NCI-H2029 (cell line): Measurements from ENCODE around the gene RALGPS1.

ENCODE experiments used
- DNase-seq: peaks from one replicate; lab custom pipeline; 2025; lab: John Stamatoyannopoulos, UW

Gene RALGPS1

DNA sequence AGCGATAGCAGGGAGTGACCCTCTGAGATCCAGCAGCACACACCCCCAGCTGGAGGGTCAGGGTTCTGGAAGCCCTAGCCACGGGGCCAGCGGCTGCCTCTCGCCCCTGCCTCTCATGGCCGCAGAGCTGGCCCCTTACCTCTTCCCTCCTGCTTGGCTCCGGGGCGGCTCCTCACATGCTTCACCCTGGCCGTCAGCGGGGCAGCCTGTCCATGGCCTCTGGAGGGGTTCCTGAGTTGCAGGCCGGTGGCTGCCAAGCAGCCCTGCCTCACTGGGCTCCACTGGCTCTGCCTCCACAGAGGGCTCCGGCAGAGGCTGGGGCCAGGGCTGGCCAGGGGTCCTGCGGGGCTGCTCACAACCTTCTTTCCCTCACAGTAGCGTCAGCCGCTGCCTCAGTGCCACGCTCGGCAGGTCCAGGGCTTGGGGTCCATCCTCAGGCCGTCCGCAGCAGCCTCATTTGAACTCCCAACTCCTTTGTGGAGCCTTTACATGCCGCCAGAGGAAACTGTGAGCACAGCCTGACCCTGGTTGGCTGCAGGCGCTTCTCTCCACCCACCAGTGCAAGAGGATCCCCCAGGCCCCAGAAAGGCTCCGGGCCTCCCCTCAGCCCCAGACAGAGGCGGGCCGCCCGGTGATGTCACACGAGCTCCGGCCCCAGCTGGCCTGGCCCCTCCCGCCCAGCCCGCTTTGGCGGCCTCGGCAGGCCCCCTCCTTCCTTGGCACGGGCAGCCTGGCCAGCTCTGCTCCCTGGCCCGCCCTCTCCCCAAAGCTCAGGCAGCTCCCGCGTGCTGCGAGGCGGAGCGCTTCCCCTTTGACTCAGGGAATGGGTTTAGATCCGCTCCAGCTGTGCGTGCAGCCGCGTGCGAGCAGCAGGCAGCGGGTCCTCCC lies 207.8 kb downstream of the RALGPS1 start, which contains the start of gene ANGPTL2:
TSS of gene ANGPTL2 (minus strand) at position 460 of the 888 bp plus-strand sequence. CDS start 13,904 bp downstream, outside the sequence.
- DNase-seq = peak; percentile 43

DNA sequence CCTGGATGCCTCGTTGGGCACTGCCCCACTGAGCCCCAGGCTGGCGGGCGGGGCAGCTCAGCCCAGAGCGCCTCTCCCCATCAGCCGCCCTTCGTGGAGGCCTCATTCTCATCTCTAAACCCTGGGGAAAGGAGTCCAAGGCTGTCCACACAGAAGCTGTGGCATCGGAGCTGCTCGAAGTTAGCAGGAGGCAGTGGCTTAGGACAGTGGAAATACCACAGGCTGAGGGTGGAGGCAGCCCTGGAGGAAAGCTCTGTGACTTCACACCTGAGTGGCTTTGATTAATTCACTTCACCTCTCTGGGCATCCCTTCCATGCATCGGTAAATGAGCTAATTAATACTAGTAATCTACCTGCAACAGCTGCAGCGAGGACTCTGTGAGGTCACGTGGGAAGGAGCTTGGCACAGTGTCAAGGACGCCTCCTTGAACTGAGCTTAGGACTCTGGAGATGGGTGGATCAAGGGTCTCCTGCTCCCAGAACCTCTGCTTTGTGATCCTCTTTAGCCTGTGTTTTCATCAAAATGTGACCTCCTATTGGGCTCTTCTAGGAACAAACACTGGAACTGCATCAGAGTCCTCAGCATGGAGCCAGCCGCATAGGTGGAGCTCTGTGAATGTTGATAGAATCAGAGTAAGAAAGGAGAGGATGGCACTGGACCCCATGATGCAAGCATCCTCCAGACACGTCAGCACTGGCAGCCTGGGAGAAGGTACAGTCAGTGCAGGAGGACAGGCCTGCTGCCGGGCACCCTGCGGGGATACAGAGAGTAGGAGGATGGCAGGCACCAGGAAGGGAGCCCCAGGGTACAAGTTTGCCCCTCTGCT lies 208.7 kb downstream of the RALGPS1 start:
- peak; percentile 62 for DNase-seq

DNA sequence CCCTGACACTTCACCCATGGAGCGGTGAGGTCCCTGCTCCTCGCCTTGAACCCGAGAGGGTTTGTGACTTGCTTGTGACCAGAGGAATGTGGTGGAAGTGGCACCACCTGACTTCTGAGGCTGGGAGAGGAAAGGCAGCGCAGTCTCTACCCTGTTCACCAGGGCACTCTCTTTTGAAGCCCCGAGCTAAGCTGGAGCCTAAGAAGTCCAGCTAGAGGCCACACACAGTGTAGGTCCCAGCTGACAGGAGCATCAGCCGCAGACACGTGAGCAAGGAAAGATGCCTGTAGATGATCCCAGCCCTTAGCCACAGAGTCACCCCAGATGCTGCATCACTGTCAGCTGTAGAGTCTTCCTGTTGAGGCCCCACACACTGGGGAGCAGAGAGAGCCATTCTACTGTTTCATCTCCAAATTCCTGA lies 209.5 kb downstream of the RALGPS1 start:
- DNase-seq = no peak

DNA sequence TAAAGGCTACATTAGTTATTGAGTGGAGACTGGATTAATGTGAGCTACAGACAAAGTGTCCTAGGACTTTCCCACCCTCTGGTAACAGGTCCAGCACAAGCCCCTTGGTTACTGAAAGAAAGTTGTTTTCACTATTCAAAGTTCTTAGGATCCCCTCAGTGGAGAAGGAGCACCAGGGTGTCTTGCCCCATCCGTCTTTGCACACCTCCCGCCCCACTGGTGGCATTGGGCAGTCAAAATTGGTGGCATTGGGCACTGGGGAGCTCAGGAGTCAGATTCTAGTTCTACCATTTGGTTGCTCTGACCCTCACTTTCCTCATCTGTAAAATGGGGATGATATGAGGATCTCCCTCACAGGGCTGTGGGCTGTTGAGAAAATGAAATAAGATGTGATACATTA lies 210.2 kb downstream of the RALGPS1 start:
- no peak for DNase-seq

DNA sequence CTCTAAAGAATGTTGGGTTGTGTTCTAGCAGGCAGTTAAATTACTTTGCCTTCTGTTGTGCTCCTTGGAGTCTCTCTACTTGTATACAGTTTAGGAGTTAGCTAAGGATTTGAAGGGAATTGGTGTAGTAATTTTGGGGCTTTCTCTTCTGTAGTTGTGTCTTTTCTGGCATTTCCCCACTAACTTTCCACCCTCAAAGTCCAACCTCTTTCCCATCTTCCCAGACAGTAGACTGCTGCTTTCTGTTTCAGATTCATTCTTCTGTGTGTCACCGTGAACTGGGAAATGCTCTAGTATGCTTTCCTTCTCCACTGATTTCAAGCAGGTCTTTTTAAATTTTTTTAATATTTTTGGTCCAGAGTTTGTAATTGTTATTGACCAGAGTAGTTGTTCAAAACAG lies 212.4 kb downstream of the RALGPS1 start:
- no peak for DNase-seq

DNA sequence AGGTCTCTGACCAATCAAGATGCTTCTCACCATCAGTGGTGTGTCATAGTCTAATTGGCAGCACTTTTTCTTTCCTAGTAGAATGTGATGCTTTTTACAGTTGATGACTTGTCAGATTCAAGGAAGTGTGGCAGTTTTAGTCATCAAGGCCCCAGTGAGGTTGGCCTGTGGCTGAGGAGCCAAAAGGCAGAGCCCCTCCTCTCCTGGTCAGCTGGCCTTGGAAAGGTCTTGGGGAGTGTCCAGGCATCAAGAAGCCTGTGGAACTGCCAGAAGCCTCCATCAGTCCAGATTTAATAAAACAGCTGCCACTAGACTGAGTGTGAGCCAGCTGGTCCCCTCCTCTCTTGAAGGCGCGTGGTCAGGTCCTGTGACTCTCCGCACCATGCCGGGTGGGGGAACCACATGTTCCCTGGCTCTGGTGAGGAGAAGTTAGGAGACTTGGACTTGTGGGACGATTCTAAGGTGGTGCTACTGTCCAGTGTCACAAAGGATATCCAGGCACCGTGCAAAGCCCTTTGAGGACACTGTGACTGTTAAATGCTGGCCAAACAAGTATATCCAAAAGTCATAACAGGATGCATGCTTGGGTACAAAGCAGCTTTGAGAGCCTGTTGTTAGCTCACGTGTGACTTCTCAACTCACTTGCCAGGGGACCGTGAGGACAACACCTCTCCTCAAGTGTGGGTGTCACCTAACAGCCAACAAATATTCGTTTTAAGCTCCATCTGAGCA lies 213.9 kb downstream of the RALGPS1 start:
- peak; percentile 68 for DNase-seq

DNA sequence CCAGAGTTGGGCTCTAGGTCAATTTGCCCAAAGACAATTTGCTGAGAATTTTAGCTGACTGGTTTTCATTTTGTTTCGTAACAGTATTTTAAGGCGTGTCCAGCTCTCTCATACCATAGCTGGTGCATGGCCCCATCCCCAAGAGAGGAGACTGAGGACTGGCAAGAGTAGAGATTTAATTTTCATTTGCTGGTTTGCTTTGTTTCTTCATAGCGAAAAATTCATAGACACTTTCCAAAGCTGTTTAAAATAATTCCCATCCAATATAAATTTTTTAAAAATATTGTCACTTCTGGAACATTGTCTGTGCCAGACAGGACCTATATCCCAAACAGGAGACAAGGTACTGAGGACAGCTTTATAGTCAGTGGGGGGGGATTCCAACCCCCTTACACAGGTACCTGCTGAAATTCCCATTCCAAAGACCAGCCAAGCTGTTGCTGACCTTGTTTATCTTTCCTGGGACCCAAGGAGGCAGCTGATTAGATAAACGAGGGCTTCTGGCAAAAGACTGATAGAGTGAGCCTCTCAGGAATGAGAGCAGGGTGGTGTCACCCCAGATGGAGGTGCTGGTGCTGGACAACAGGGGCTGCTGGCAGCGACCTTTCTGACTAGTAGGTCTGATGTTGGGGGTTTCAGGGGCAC lies 214.6 kb downstream of the RALGPS1 start:
- no peak for DNase-seq

DNA sequence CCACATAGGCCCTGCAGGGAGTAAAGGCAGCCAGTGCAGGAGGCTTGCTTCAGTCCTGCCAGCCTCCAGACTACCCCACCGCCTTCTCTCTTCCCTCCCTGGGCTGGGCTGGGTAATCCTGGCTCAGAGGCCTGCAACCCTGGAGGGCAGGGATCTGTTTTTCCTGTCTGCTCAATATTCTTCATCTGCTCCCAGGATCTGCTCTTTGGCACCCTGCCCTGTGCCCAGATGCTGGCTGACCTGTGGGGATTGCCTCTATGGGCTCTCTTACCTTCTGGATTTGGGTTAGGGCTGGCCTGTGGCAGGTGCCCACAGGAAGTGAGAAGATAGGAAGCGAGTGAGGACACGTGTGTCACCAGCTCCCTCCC lies 215.1 kb downstream of the RALGPS1 start:
- no peak for DNase-seq

DNA sequence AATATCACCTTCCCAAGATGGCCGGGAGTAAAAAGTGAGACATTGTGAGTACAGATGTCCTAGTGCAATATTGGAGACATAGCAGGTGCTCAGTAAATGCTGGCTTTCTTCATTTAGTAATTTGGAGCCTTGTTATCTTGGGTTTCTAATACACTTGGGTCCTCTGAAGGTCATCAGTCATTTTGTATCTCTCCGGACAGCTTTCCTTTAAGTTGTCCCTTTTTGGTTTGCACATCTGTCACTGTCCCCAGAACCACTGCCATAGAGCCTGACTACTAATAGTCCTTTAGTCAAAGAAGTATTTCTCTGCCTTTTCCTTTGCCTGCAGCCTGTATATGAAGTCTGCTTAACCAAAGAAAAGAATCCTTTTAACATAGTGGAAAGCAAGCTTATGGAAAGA lies 215.7 kb downstream of the RALGPS1 start:
- no peak for DNase-seq

DNA sequence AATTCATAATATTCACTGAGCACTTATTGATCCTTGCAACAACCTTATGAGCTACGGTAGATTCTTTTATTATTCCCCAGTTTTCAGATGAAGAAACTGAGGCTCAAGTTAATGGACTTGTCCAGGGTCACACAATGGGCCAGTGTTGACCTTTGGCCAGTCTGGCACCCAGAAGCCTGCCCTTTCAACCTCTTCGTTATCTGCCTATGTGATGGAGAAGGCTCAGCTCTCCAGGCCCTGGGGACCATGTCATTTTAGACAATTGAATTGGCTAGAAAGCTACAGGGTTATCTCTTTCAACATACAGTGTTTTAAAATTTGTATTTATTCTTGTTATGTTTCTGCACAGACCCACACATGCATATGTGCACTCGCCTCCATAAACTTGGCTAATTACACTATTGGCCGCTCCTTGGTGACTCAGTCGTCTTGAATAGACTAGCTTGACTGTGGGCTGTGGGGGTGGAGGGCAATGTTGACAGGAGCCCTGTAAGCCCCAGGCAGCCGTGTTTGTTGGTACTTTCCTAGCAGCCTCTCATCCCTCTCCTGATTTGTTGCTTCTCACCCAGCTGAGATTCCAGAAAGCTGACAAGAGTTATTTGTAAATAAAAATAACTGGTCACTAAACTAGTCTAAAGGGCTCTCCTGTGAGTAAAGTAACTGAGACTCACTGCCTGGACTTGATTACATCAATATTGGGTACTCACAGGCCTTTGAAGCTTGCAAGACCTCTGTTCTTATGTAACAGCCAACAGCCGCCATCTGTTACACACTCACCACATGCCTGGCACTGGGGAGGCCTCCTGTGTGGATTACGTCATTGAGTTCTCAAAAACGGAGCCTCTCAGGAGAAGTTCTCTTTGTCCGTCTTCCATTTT lies 216.3 kb downstream of the RALGPS1 start:
- no peak for DNase-seq

DNA sequence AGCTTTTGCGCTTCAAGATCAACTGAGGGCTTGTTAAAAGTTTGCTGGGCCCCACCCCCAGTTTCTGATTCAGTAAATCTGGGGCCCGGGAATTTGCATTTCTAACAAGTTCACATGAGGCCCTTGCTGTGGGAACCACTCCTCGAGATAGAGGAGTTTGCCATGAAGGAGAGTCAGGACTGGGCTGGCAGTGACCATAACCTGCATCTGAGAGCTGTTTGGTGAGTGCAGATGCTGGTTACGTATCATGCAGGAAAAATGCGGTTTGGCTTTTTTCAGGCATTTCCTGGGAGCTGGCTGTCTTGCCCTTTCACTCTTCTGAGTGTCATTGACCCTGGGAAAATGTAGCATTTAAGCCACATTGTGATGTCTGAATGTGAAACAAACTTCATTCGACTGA lies 217.3 kb downstream of the RALGPS1 start:
- no peak for DNase-seq

DNA sequence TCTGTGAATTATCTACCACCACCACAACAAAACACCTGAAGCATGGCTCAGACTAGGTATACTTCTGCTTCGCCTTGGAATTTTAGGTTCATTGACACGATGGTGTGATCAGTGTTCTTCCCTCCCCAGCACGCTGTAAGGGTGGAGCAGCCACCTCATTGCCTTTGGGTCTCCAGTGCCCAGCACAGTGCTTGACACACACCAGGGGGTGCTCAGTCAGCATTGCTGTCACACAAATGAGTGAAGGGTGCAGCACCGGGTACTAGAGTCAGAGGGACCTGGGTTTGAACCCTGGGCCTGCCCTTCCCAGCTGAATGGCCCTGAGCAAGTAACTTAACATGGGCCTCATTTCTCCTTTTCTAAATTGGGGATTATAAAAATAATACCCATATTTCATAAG lies 217.8 kb downstream of the RALGPS1 start:
- no peak for DNase-seq

DNA sequence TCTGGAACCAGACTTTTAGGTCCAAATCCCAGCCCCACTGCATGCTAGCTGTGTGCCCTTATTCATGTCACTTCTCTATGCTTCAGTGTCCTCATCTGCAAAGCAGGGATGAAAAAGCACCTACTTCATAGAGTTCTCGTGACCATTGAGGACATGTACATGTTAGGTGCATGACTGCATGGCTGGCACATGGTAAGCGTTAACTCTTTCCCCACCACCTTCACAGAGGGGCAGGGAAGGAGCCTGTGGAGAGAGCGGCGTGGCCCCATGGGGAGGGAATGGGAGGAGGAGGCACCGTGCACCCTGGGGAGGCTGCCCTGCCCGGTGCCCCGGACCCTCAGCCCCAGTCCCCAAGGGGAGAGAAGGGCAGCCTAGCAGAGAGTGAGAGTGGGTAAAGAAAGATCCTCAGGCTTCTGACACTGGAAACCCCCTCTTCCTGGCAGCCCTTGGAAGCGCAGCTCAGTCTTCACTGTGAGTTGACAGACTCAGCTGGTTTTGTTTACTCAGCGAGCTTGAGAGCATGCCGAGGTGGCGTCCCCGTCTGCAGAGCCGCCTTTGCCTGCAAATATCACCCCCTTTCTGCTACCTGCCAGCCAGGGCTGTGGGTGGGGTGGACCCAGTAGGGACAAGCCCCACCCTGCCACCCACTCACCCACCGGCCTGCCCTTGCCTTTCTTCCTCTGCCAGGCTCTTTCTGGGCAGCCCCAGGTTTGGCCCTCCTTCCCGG lies 218.5 kb downstream of the RALGPS1 start:
- peak; percentile 56 for DNase-seq

DNA sequence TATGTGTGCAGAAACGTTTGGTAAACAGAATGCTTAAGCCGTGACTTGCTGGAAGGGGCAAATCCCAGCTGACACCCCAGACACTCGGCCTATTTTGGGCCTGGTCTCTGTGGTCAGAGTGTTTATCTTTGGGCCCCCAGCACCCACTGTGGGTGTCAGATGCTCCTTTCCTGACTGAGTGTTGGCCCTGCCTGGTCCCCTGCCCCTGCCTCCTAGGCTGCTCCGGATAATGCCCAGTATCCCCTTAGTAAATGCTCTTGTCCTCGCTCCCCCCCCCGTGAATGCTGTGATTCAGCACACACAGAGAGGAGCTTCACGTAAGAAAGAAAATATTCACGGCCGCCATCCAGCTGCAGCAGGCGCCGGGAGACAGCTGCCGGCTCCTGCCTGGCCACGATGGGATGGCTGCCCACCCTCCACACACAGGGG lies 219.2 kb downstream of the RALGPS1 start:
- no peak for DNase-seq

DNA sequence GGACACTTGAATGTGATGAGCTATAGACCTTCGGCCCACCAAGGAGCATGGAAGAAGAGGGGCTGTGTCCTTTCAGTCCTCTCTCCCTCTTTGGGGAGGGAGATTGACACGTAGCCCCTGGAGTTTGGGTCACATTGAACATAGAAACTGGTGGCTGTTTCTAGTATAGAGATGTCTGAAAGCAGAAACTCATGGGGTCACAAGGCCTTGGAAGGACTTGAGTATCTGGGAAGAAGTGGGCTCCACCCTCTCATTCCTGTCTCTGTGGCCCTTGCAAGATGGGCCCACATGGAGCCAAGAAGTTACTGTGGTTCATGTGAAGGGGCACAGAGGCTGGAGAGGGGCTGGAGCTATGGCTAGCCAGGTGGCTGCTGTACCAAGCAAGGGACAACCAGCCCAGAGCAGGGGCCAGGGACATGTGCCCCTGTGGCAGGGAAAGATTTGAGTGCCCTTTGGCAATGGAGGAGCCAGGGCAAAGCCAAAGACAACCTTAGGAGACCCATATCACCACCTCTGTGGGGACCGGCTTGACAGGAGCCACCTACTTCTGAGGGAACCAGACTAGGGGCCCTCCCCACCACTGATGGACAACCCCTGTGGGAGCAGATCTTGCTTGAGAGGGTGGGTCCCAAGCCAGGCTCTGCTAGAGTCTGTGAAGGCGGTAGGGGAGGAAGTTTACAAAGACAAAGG lies 220.6 kb downstream of the RALGPS1 start:
- DNase-seq = no peak

DNA sequence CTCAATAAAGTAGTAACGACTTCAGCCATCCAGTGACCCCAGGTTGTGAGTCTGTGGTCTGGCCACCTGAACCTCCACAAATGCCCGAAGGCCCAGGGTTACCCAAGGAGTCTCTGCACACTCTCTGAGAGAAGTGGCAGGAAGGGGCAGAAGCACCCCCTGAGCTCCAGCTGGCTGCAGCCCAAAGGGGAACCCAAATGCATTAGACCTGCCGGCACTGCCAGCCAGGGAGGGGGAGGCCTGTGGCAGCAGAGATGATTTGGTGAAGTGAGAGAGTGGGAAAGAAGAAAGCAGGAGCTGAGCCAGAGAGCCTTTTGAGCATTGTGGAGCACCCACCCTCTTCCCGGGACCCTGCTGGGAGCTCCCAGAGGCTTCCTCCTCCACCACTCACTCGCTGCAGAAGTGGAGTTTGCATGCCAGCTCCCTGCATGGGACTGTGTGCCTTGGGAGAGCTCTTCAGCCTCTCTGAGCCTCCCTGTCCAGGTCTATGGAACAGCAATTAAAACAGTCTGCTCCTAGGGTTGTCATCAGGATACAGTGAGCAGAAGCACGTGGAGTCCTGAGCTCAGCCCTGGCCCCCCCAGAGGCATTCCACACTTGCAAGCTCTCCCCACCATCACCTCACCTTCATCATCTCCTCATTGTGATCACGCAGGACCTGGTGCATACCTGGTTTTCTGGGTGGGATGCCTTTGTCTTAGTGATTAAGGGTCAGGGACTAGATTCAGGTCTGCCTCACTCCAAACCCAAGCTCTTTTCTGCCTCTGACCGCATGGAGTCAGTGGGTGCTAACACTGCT lies 221.7 kb downstream of the RALGPS1 start:
- no peak for DNase-seq

DNA sequence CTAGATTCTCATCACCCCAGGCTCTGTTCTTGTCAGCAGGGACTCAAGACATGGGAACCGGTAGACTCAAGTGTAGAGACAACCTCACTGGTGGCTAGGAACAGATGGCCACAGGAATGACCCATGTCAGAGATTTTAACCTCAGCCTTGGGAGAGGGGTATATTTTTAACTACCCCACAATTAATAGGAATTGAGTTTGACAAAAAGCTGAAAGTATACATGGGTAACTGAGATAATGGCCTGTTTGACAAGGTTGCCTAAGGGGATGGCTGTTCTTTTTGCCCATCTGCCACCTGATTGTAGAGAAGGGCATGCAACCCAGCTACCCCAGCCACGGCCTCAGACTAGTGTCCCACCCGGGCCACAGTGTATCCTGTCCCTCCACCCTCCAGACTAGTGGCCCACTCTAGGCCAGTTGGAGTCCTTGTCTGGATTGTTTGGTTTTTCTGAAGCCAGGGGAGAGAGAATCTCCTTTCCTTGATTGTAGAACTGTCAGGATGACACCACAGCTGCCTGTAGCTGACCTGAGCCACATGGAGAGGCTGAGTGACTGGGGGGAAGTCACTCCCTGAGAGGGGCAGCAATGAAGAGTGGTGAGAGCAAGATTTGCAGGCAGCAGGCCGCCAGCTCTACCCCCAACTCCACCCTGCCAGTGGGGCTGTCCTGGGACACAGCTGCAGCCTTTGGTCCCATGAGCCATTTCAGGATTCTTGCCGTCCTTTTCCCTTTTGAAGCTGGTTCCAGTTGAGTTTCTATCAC lies 222.5 kb downstream of the RALGPS1 start:
- no peak for DNase-seq
